HG03039 (cell line): Measurements from ENCODE around the gene ITGBL1.

Experiments
- ATAC-seq: cut with Tn5 transposase; IDR thresholded peaks from one replicate; pipeline ENCODE4 v1.9.1; 2021; ENCODE audit warnings: mild to moderate bottlenecking, moderate library complexity; ENCODE audit not compliant: unreplicated experiment

The ITGBL1 gene

GRCh38 chr13:101452519-101453485 is at the start of gene ITGBL1:
Gene ITGBL1, plus strand, starts transcription at chr13:101452675. Its CDS starts 159 bp downstream, at chr13:101452834.
- peak; percentile 95 for ATAC-seq

GRCh38 chr13:101406791-101407190 is 45.7 kb upstream of the ITGBL1 start:
- no peak for ATAC-seq

- ATAC-seq, result no peak
Observed at GRCh38 chr13:101408154-101408553, 44.3 kb upstream of the ITGBL1 start.

GRCh38 chr13:101408992-101409656 is 43.4 kb upstream of the ITGBL1 start:
- ATAC-seq, result no peak

GRCh38 chr13:101412076-101412475 is 40.4 kb upstream of the ITGBL1 start:
- ATAC-seq, result no peak

- ATAC-seq, result no peak
Observed at GRCh38 chr13:101415358-101416174, 36.9 kb upstream of the ITGBL1 start.

GRCh38 chr13:101416181-101417042 is 36.1 kb upstream of the ITGBL1 start, which contains the start of gene NALCN:
Gene NALCN, minus strand, starts transcription at chr13:101416508. Its CDS starts 17,382 bp downstream, at chr13:101399126.
- no peak for ATAC-seq

- no peak for ATAC-seq
Observed at GRCh38 chr13:101417043-101417406, 35.5 kb upstream of the ITGBL1 start.

- no peak for ATAC-seq
Observed at GRCh38 chr13:101417501-101417900, 35.0 kb upstream of the ITGBL1 start.

- ATAC-seq, result no peak
Observed at GRCh38 chr13:101423872-101424271, 28.6 kb upstream of the ITGBL1 start.

- no peak for ATAC-seq
Observed at GRCh38 chr13:101424381-101425155, 27.9 kb upstream of the ITGBL1 start.

GRCh38 chr13:101425156-101425471 is 27.4 kb upstream of the ITGBL1 start:
- ATAC-seq, result no peak

GRCh38 chr13:101425623-101426022 is 26.9 kb upstream of the ITGBL1 start:
- ATAC-seq, result no peak

GRCh38 chr13:101429733-101430132 is 22.7 kb upstream of the ITGBL1 start:
- no peak for ATAC-seq

GRCh38 chr13:101433895-101434294 is 18.6 kb upstream of the ITGBL1 start:
- no peak for ATAC-seq

- ATAC-seq, result no peak
Observed at GRCh38 chr13:101434486-101434885, 18.0 kb upstream of the ITGBL1 start.

GRCh38 chr13:101447852-101448251 is 4.6 kb upstream of the ITGBL1 start:
- no peak for ATAC-seq

- no peak for ATAC-seq
Observed at GRCh38 chr13:101449790-101450748, 2.4 kb upstream of the ITGBL1 start.
